WTC11 (cell line): ENCODE measurements around the gene CYBB.

Experiments
- CREB1 ChIP-seq: sonication (generic); formaldehyde crosslinking; IDR thresholded peaks from 2 replicates; pipeline ENCODE4 v1.8.0; 2023; ENCODE audit warnings: mild to moderate bottlenecking, missing genetic modification reagents
- CREM ChIP-seq: sonication (generic); formaldehyde crosslinking; IDR thresholded peaks from 2 replicates; pipeline ENCODE4 v1.8.1; 2022; ENCODE audit warnings: mild to moderate bottlenecking, missing genetic modification reagents, moderate library complexity
- ELF4 ChIP-seq: sonication (generic); formaldehyde crosslinking; IDR thresholded peaks from 2 replicates; pipeline ENCODE4 v1.8.1; 2022; ENCODE audit warnings: low read depth, mild to moderate bottlenecking, moderate library complexity, missing genetic modification reagents
- ETV6 ChIP-seq: sonication (generic); formaldehyde crosslinking; IDR thresholded peaks from 2 replicates; pipeline ENCODE4 v1.8.1; 2022; ENCODE audit warnings: mild to moderate bottlenecking, missing genetic modification reagents
- JUN ChIP-seq: sonication (generic); formaldehyde crosslinking; IDR thresholded peaks from 2 replicates; pipeline ENCODE4 v1.8.0; 2023; ENCODE audit warnings: mild to moderate bottlenecking, missing genetic modification reagents
- MYBL2 ChIP-seq: sonication (generic); formaldehyde crosslinking; IDR thresholded peaks from 2 replicates; pipeline ENCODE4 v1.8.1; 2023; ENCODE audit warnings: mild to moderate bottlenecking, moderate library complexity, missing genetic modification reagents
- NR2C2 ChIP-seq: sonication (generic); formaldehyde crosslinking; IDR thresholded peaks from 2 replicates; pipeline ENCODE4 v1.8.0; 2022; ENCODE audit warnings: mild to moderate bottlenecking, missing genetic modification reagents
- RELA ChIP-seq: sonication (generic); formaldehyde crosslinking; IDR thresholded peaks from 2 replicates; pipeline ENCODE4 v1.8.1; 2022; ENCODE audit warnings: missing genetic modification reagents, mild to moderate bottlenecking, borderline replicate concordance
- TEAD4 ChIP-seq: sonication (generic); formaldehyde crosslinking; IDR thresholded peaks from 2 replicates; pipeline ENCODE4 v1.8.0; 2022; ENCODE audit warnings: mild to moderate bottlenecking, missing genetic modification reagents
- TP53 ChIP-seq: sonication (generic); formaldehyde crosslinking; IDR thresholded peaks from 2 replicates; pipeline ENCODE4 v1.8.1; 2023; ENCODE audit warnings: mild to moderate bottlenecking, missing genetic modification reagents
- TF ChIP-seq, protein P1 (sequence below): fragments of 200-600 bp; IDR thresholded peaks from 2 replicates; pipeline ENCODE4 v1.8.0; 2022; ENCODE audit warnings: antibody characterized with exemption

DNA sequence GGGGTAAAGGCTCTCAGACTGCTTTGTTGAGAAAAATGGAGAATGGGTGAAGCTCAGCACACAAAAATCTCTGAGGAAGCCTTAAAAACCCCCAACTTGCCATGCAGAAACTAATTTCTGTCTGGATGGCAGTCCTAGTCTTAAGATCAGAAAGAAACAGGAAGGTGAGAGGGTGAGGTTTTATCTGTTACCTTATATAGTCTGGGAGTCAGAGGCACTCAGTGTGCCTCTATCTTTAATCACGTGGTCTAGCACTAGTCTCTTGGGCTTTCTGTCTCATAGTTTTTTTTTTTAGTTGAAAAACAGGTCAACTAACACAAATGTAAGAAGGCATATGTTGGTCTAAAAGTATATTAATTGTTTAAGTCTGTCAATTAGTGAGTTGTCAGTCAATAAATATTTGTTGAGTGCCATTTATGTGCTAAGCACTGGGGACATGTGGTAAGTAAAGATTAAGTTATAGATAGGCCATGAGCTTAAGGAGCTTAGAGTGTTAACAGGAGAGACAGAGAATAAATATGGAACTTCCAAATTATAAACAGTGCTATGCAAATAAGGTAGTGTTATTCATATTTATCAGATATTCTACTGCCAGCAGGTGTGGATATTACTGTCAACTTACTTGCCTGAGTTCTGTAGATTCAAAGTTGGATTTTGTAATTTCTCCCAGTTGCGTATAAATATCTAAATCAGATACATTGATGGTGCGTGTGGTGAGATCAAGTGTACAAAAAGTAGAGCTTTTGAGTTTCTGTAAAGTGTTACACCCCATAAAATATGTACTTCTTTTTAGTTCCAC lies 7.0 kb downstream of the CYBB start:
- no peak for TF ChIP-seq TP53 (CRISPR knock-in tag)
- no peak for TF ChIP-seq MYBL2 (CRISPR knock-in tag)
- TF ChIP-seq, protein P1, sequence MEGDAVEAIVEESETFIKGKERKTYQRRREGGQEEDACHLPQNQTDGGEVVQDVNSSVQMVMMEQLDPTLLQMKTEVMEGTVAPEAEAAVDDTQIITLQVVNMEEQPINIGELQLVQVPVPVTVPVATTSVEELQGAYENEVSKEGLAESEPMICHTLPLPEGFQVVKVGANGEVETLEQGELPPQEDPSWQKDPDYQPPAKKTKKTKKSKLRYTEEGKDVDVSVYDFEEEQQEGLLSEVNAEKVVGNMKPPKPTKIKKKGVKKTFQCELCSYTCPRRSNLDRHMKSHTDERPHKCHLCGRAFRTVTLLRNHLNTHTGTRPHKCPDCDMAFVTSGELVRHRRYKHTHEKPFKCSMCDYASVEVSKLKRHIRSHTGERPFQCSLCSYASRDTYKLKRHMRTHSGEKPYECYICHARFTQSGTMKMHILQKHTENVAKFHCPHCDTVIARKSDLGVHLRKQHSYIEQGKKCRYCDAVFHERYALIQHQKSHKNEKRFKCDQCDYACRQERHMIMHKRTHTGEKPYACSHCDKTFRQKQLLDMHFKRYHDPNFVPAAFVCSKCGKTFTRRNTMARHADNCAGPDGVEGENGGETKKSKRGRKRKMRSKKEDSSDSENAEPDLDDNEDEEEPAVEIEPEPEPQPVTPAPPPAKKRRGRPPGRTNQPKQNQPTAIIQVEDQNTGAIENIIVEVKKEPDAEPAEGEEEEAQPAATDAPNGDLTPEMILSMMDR, result no peak
- no peak for TF ChIP-seq RELA (CRISPR knock-in tag)
- TF ChIP-seq CREM (CRISPR knock-in tag), result no peak
- TF ChIP-seq ETV6 (CRISPR knock-in tag), result no peak
- TF ChIP-seq TEAD4, result no peak
- TF ChIP-seq CREB1 (CRISPR knock-in tag), result no peak
- TF ChIP-seq ELF4 (CRISPR knock-in tag), result no peak
- no peak for TF ChIP-seq JUN (CRISPR knock-in tag)
- TF ChIP-seq NR2C2, result no peak
